Measurements from ENCODE around the gene BEAN1. TPM values are rescaled to one million over a fixed set of nuclear protein-coding genes. Genes with fewer than 3 reads are reported as not detected.

BEAN1 gene
- total RNA-seq, 1 experiment from 2014 or later: 0.24 TPM

DNA sequence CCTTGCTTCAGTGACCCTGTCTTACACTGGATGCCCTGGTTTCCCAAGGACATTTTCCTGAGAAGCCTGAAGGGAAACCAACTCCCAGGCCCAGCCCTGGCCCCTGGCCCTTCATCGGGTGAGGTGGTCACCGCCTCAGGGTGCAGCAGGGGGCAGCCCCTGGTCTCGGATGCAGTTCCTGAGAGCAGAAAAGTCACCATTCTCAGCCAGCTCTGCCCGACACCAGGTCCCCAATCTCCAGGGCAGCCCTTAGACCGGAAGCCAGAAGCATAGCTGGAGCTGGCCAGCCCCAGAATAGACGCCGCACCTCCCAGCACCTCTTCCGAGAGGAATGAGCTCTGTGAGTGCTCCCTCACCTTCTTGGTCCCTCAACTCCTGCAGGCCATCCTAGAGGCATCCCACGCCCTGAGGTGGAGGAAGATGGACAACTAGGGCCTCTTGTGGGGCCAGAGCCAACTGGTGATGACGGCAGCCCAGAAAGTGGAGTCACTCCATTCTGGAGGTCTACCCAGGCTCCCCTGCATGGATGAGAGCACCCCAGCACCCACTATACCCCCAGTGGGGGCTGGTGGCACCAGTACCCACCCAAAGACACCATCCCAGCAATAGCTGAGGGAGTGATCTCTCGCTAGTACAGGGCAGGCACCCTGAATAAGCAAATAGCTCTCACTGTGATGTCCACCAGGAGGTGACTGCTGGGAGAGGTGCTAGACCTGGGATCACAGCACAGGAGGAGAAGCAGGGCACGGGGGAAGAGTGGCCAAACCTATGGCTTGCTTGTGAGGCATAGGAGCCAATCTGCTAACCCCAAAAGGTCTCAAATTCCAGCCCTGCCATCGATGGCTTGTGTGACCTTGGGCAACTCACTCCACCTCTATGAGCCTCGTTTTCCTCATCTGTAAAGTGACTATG lies 66.7 kb downstream of the BEAN1 start:
- peaks cover 2 to 3% of the 10 kb centered on the region in 2 experiments for H3K4me1 Mint-ChIP-seq
- DNase-seq: no peak
- no peak overlapping the region for H3K4ac ChIP-seq (ENCODE audit: low read depth, low read length)
- H2BK5ac ChIP-seq (ENCODE audit: insufficient read length, low read length): no peak overlapping the region
- H3K79me2 ChIP-seq (ENCODE audit: insufficient read depth, low read length): no peaks in the 10 kb centered on the region
- H3K9ac ChIP-seq (ENCODE audit: extremely low read depth, insufficient read length, low read length): no peak overlapping the region
- H3K79me1 ChIP-seq (ENCODE audit: insufficient read depth, low read depth, low read length, poor library complexity, severe bottlenecking): no peaks in the 10 kb centered on the region
- TF ChIP-seq, protein P1, sequence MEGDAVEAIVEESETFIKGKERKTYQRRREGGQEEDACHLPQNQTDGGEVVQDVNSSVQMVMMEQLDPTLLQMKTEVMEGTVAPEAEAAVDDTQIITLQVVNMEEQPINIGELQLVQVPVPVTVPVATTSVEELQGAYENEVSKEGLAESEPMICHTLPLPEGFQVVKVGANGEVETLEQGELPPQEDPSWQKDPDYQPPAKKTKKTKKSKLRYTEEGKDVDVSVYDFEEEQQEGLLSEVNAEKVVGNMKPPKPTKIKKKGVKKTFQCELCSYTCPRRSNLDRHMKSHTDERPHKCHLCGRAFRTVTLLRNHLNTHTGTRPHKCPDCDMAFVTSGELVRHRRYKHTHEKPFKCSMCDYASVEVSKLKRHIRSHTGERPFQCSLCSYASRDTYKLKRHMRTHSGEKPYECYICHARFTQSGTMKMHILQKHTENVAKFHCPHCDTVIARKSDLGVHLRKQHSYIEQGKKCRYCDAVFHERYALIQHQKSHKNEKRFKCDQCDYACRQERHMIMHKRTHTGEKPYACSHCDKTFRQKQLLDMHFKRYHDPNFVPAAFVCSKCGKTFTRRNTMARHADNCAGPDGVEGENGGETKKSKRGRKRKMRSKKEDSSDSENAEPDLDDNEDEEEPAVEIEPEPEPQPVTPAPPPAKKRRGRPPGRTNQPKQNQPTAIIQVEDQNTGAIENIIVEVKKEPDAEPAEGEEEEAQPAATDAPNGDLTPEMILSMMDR (conservative IDR thresholded peaks at IDR 0.05): no peak
- H2AK5ac ChIP-seq (ENCODE audit: insufficient read length, low read length): no peak overlapping the region
- H3K27me3 Mint-ChIP-seq (ENCODE audit: low read depth): peaks cover 20% of the 10 kb centered on the region
- no peak overlapping the region for H2BK12ac ChIP-seq (ENCODE audit: insufficient read length, low read depth, low read length)
- H2BK120ac ChIP-seq (ENCODE audit: low read depth, low read length, poor library complexity, severe bottlenecking): no peak overlapping the region
- no peaks in the 10 kb centered on the region for H3K27me3 ChIP-seq (ENCODE audit: insufficient read depth, low read length)
- H3K9me3 ChIP-seq (ENCODE audit: control insufficient read depth, low read depth, low read length): no peaks in the 10 kb centered on the region
- no peak overlapping the region for H3K27ac ChIP-seq (ENCODE audit: insufficient read length, low read depth, low read length)
- H3K36me3 Mint-ChIP-seq (ENCODE audit: insufficient read depth in 1 of 3, low read depth in 3 of 3): peaks cover 3 to 14% (median 7%) of the 10 kb centered on the region in 3 experiments; a peak in 5 of 7 replicates
- no peak overlapping the region for H4K5ac ChIP-seq (ENCODE audit: insufficient read length, low read depth, low read length)
- no peak overlapping the region for H4K91ac ChIP-seq (ENCODE audit: insufficient read length, low read depth, low read length)
- H3K4me2 ChIP-seq (ENCODE audit: insufficient read depth, insufficient read length, low read length): no peak overlapping the region
- H2AFZ ChIP-seq (ENCODE audit: low read length): no peak overlapping the region
- no peak overlapping the region; the same call in 1 of the 2 replicates for H3K14ac ChIP-seq (ENCODE audit: insufficient read depth, low read length)
- no peaks in the 10 kb centered on the region for H3K4me1 ChIP-seq (ENCODE audit: insufficient read depth, low read length)
- peaks cover 10 to 17% of the 10 kb centered on the region in 2 experiments for H3K9me3 Mint-ChIP-seq
- no peak overlapping the region for H3T11ph ChIP-seq (ENCODE audit: low read length)
- no peak overlapping the region for H3K4me3 Mint-ChIP-seq
- H2BK15ac ChIP-seq (ENCODE audit: low read depth, low read length): no peak overlapping the region
- no peak overlapping the region for H3K27ac Mint-ChIP-seq
- H3K23ac ChIP-seq (ENCODE audit: insufficient read length, low read depth, low read length): no peak overlapping the region
- H2BK20ac ChIP-seq (ENCODE audit: low read depth, low read length, poor library complexity, severe bottlenecking): no peak overlapping the region
- no peaks in the 10 kb centered on the region for H4K20me1 ChIP-seq (ENCODE audit: control insufficient read depth, insufficient read depth, insufficient read length)
- H3K23me2 ChIP-seq (ENCODE audit: insufficient read length, low read depth, low read length, poor library complexity, severe bottlenecking): no peaks in the 10 kb centered on the region
- H3K18ac ChIP-seq (ENCODE audit: insufficient read length, low read depth, low read length): no peak overlapping the region
- no CpG with 5 or more reads among the region's 14 CpGs for WGBS (ENCODE audit: extremely low coverage, insufficient read length, low lambda C conversion rate)
- H4K8ac ChIP-seq (replicated peaks; ENCODE audit: insufficient read length, low read depth, low read length): no peak overlapping the region
- H3K56ac ChIP-seq (ENCODE audit: insufficient read length, low read depth, low read length): no peak overlapping the region
